ENCODE results near the gene GDF15. TPM values are rescaled to one million over a fixed set of nuclear protein-coding genes. Genes with fewer than 3 reads are reported as not detected.

GDF15 gene
- total RNA-seq, 1 experiment from 2014 or later: 425 TPM

GRCh38 chr19:18422530-18423191 lies 36.7 kb downstream of the GDF15 start:
- intact Hi-C loops (cut with micrococcal nuclease): no loop called here
- ChIA-PET POLR2A (no interaction called here), CTCF (no interaction called here), RAD21 (ENCODE audit: low non-redundant PET in 1 of 2, low total read pairs in 2 of 2, uncharacterized antibody in 2 of 2, unreplicated experiment in 2 of 2) (no interaction called here)
- Histone ChIP-seq H3K27me3 (ENCODE audit: insufficient read depth, low read length) (no peaks in the 10 kb centered on the region), H3K79me2 (ENCODE audit: insufficient read depth, low read length) (peaks cover 78% of the 10 kb centered on the region), H3K36me3 (ENCODE audit: control insufficient read depth in 1 of 2, insufficient read depth in 2 of 2, low read length in 2 of 2) (no peaks in the 10 kb centered on the region; a peak in 2 of 4 replicates), H2AFZ (ENCODE audit: low read depth, low read length, poor library complexity, severe bottlenecking) (no peak overlapping the region), H3K4me3 (replicated peaks in 1 of 2; ENCODE audit: low read depth in 1 of 2, low read length in 2 of 2) (no peak overlapping the region), H3K4me1 (ENCODE audit: control insufficient read depth in 1 of 2, insufficient read depth in 2 of 2, low read length in 2 of 2) (peaks cover 33 to 64% of the 10 kb centered on the region in 2 experiments), H3K27ac (ENCODE audit: low read depth, low read length) (no peak overlapping the region; the same call in 1 of the 2 replicates), H3K9ac (ENCODE audit: low read length) (no peak overlapping the region), H3K4me2 (ENCODE audit: low read length) (no peak overlapping the region), H4K20me1 (ENCODE audit: insufficient read depth) (no peaks in the 10 kb centered on the region), H3K9me2 (ENCODE audit: insufficient read depth) (no peaks in the 10 kb centered on the region), H3K9me3 (ENCODE audit: control insufficient read depth in 1 of 2, insufficient read depth in 1 of 2, low read depth in 1 of 2, low read length in 2 of 2) (no peaks in the 10 kb centered on the region)
- DNase-seq (ENCODE audit: low read depth, low spot score) (no peak), ATAC-seq (no peak)
- TF ChIP-seq EZH2phosphoT487 (IDR thresholded peaks at IDR 0.05; ENCODE audit: borderline replicate concordance) (no peak), JUND (IDR thresholded peaks at IDR 0.05) (no peak), SP1 (IDR thresholded peaks at IDR 0.05; ENCODE audit: low read depth) (no peak), REST (IDR thresholded peaks at IDR 0.05; ENCODE audit: low read depth) (no peak), EGR1 (IDR thresholded peaks at IDR 0.05; ENCODE audit: low read depth) (no peak)
- no TSS peak for BruUV-seq (replicated peaks)

Data from HCT116 (cell line).